Mucosa of stomach (tissue), 1 donor: Measurements from ENCODE around the gene MKKS.

Source experiments
- H3K27me3 ChIP-seq: one replicate; pipeline ENCODE4 v1.7.0; 2013; ENCODE audit warnings: mild to moderate bottlenecking, low read length; ENCODE audit not compliant: control insufficient read depth, insufficient read depth
- H3K36me3 ChIP-seq: one replicate; pipeline ENCODE4 v1.7.0; 2013; ENCODE audit warnings: low read length; ENCODE audit not compliant: control insufficient read depth, insufficient read depth
- H3K4me1 ChIP-seq: one replicate; pipeline ENCODE4 v1.7.0; 2013; ENCODE audit warnings: mild to moderate bottlenecking, low read length; ENCODE audit not compliant: control insufficient read depth, insufficient read depth
- H3K4me3 ChIP-seq: one replicate; pipeline ENCODE4 v1.7.0; 2013; ENCODE audit warnings: low read length
- H3K9ac ChIP-seq: one replicate; pipeline ENCODE4 v1.7.0; 2013; ENCODE audit warnings: mild to moderate bottlenecking, low read length, moderate library complexity
- H3K9me3 ChIP-seq: one replicate; pipeline ENCODE4 v1.7.0; 2013; ENCODE audit warnings: mild to moderate bottlenecking, low read length, moderate library complexity; ENCODE audit not compliant: control insufficient read depth
- donor health status: Pancreatic carcinoma.

The MKKS gene

GRCh38 chr20:10371467-10371866 is 62.6 kb downstream of the MKKS start:
- Histone ChIP-seq H3K4me3 (no peak overlapping the region), H3K4me1 (no peaks in the 10 kb centered on the region), H3K36me3 (no peaks in the 10 kb centered on the region), H3K9me3 (no peaks in the 10 kb centered on the region), H3K9ac (no peak overlapping the region), H3K27me3 (no peaks in the 10 kb centered on the region)

- no peaks in the 10 kb centered on the region for H3K36me3 ChIP-seq
- no peaks in the 10 kb centered on the region for H3K9me3 ChIP-seq
- no peaks in the 10 kb centered on the region for H3K4me1 ChIP-seq
- H3K27me3 ChIP-seq, result no peaks in the 10 kb centered on the region
- no peak overlapping the region for H3K4me3 ChIP-seq
- H3K9ac ChIP-seq, result no peak overlapping the region
Measured at GRCh38 chr20:10370091-10370887, 63.7 kb downstream of the MKKS start.

- no peaks in the 10 kb centered on the region for H3K36me3 ChIP-seq
- no peaks in the 10 kb centered on the region for H3K27me3 ChIP-seq
- H3K4me1 ChIP-seq, result no peaks in the 10 kb centered on the region
- no peak overlapping the region for H3K9ac ChIP-seq
- H3K4me3 ChIP-seq, result no peak overlapping the region
- H3K9me3 ChIP-seq, result no peaks in the 10 kb centered on the region
Measured at GRCh38 chr20:10369723-10370090, 64.3 kb downstream of the MKKS start.

- no peaks in the 10 kb centered on the region for H3K9me3 ChIP-seq
- H3K9ac ChIP-seq, result no peak overlapping the region
- H3K4me3 ChIP-seq, result no peak overlapping the region
- H3K36me3 ChIP-seq, result no peaks in the 10 kb centered on the region
- H3K27me3 ChIP-seq, result no peaks in the 10 kb centered on the region
- H3K4me1 ChIP-seq, result no peaks in the 10 kb centered on the region
Measured at GRCh38 chr20:10368702-10369041, 65.3 kb downstream of the MKKS start.

GRCh38 chr20:10367943-10368701 is 65.9 kb downstream of the MKKS start:
- no peak overlapping the region for H3K4me3 ChIP-seq

GRCh38 chr20:10367693-10367942 is 66.4 kb downstream of the MKKS start:
- H3K4me3 ChIP-seq, result no peak overlapping the region
- H3K27me3 ChIP-seq, result no peaks in the 10 kb centered on the region
- H3K4me1 ChIP-seq, result no peaks in the 10 kb centered on the region

More at GRCh38 chr20:10367943-10368701, 65.9 kb downstream of the MKKS start:
- Histone ChIP-seq H3K9ac (no peak overlapping the region), H3K4me1 (no peaks in the 10 kb centered on the region), H3K36me3 (no peaks in the 10 kb centered on the region), H3K27me3 (no peaks in the 10 kb centered on the region), H3K9me3 (no peaks in the 10 kb centered on the region)

GRCh38 chr20:10366898-10367692 is 66.9 kb downstream of the MKKS start:
- no peaks in the 10 kb centered on the region for H3K9me3 ChIP-seq
- H3K4me1 ChIP-seq, result no peaks in the 10 kb centered on the region
- no peaks in the 10 kb centered on the region for H3K36me3 ChIP-seq
- no peak overlapping the region for H3K9ac ChIP-seq
- no peak overlapping the region for H3K4me3 ChIP-seq
- H3K27me3 ChIP-seq, result no peaks in the 10 kb centered on the region

More at GRCh38 chr20:10367693-10367942, 66.4 kb downstream of the MKKS start:
- H3K9ac ChIP-seq, result no peak overlapping the region
- H3K36me3 ChIP-seq, result no peaks in the 10 kb centered on the region
- no peaks in the 10 kb centered on the region for H3K9me3 ChIP-seq

GRCh38 chr20:10362674-10363073 is 71.3 kb downstream of the MKKS start:
- no peaks in the 10 kb centered on the region for H3K27me3 ChIP-seq
- H3K9me3 ChIP-seq, result no peaks in the 10 kb centered on the region
- H3K4me3 ChIP-seq, result no peak overlapping the region
- H3K36me3 ChIP-seq, result no peaks in the 10 kb centered on the region
- no peaks in the 10 kb centered on the region for H3K4me1 ChIP-seq
- no peak overlapping the region for H3K9ac ChIP-seq

- Histone ChIP-seq H3K4me3 (no peak overlapping the region), H3K9me3 (no peaks in the 10 kb centered on the region), H3K36me3 (no peaks in the 10 kb centered on the region), H3K27me3 (no peaks in the 10 kb centered on the region), H3K9ac (no peak overlapping the region), H3K4me1 (no peaks in the 10 kb centered on the region)
Measured at GRCh38 chr20:10360878-10361277, 73.1 kb downstream of the MKKS start.

- Histone ChIP-seq H3K4me3 (no peak overlapping the region), H3K9me3 (no peaks in the 10 kb centered on the region), H3K9ac (no peak overlapping the region), H3K27me3 (no peaks in the 10 kb centered on the region), H3K36me3 (no peaks in the 10 kb centered on the region), H3K4me1 (no peaks in the 10 kb centered on the region)
Measured at GRCh38 chr20:10359621-10360040, 74.4 kb downstream of the MKKS start.

- Histone ChIP-seq H3K4me3 (no peak overlapping the region), H3K4me1 (no peaks in the 10 kb centered on the region), H3K9ac (no peak overlapping the region), H3K27me3 (no peaks in the 10 kb centered on the region), H3K36me3 (no peaks in the 10 kb centered on the region), H3K9me3 (no peaks in the 10 kb centered on the region)
Measured at GRCh38 chr20:10357974-10358373, 76.0 kb downstream of the MKKS start.

GRCh38 chr20:10357061-10357708 is 76.8 kb downstream of the MKKS start:
- Histone ChIP-seq H3K9me3 (no peaks in the 10 kb centered on the region), H3K27me3 (no peaks in the 10 kb centered on the region), H3K4me1 (no peaks in the 10 kb centered on the region), H3K4me3 (no peak overlapping the region), H3K36me3 (no peaks in the 10 kb centered on the region), H3K9ac (no peak overlapping the region)
